ENCODE measurements around the gene STOX1. TPM values are rescaled to one million over a fixed set of nuclear protein-coding genes. Genes with fewer than 3 reads are reported as not detected.

Gene STOX1
- total RNA-seq, 2 donors from 2014 or later: 4.5 to 5.2 TPM

- Histone ChIP-seq H3K27me3 (ENCODE audit: control insufficient read depth, insufficient read depth, low read length, poor library complexity, severe bottlenecking) (no peaks in the 10 kb centered on the region), H3K36me3 (ENCODE audit: control insufficient read depth, insufficient read depth, low read length) (no peaks in the 10 kb centered on the region), H3K9ac (ENCODE audit: extremely low read depth, low read length, poor library complexity, severe bottlenecking) (no peak overlapping the region), H3K4me1 (ENCODE audit: control insufficient read depth, insufficient read depth, low read length) (peaks cover 9% of the 10 kb centered on the region), H3K27ac (ENCODE audit: low read depth, low read length) (peak overlapping the region; percentile 45), H3K9me3 (ENCODE audit: control insufficient read depth, low read length) (no peaks in the 10 kb centered on the region), H3K4me3 (ENCODE audit: low read length) (no peak overlapping the region)
- WGBS, 2 experiments (ENCODE audit: insufficient coverage in 1 of 2, insufficient read length in 1 of 2): 27% methylated on average over 1 of the region's 1 CpG; no CpG with 5 or more reads in 1 of the 2 experiments
- DNase-seq: peak; percentile 58
- H3K4me1 Mint-ChIP-seq: peaks cover 42% of the 10 kb centered on the region
- no peaks in the 10 kb centered on the region for H3K9me3 Mint-ChIP-seq
- H3K27me3 Mint-ChIP-seq (ENCODE audit: insufficient read depth): no peaks in the 10 kb centered on the region
- TF ChIP-seq CTCF (conservative IDR thresholded peaks at IDR 0.05): peak; percentile 28
- H3K36me3 Mint-ChIP-seq (ENCODE audit: low read depth): peaks cover under 1% of the 10 kb centered on the region
- peak overlapping the region; percentile 17 for H3K4me3 Mint-ChIP-seq
- H3K27ac Mint-ChIP-seq: no peak overlapping the region
These were observed 50.3 kb downstream of the STOX1 start for GRCh38 chr10:68877482-68878110.

GRCh38 chr10:68878496-68878895 is 51.2 kb downstream of the STOX1 start:
- Histone ChIP-seq H3K4me1 (ENCODE audit: control insufficient read depth, insufficient read depth, low read length) (peaks cover 9% of the 10 kb centered on the region), H3K36me3 (ENCODE audit: control insufficient read depth, insufficient read depth, low read length) (no peaks in the 10 kb centered on the region), H3K9ac (ENCODE audit: extremely low read depth, low read length, poor library complexity, severe bottlenecking) (no peak overlapping the region), H3K9me3 (ENCODE audit: control insufficient read depth, low read length) (no peaks in the 10 kb centered on the region), H3K4me3 (ENCODE audit: low read length) (peak overlapping the region; percentile 4), H3K27me3 (ENCODE audit: control insufficient read depth, insufficient read depth, low read length, poor library complexity, severe bottlenecking) (no peaks in the 10 kb centered on the region), H3K27ac (ENCODE audit: low read depth, low read length) (no peak overlapping the region)
- H3K4me3 Mint-ChIP-seq: no peak overlapping the region
- no peak for TF ChIP-seq CTCF (conservative IDR thresholded peaks at IDR 0.05)
- no peak for DNase-seq
- H3K27me3 Mint-ChIP-seq (ENCODE audit: insufficient read depth): no peaks in the 10 kb centered on the region
- no peak overlapping the region for H3K27ac Mint-ChIP-seq
- H3K4me1 Mint-ChIP-seq: peaks cover 42% of the 10 kb centered on the region
- peaks cover 3% of the 10 kb centered on the region for H3K36me3 Mint-ChIP-seq (ENCODE audit: low read depth)
- H3K9me3 Mint-ChIP-seq: no peaks in the 10 kb centered on the region

GRCh38 chr10:68879628-68880027 is 52.3 kb downstream of the STOX1 start:
- H3K36me3 Mint-ChIP-seq (ENCODE audit: low read depth): peaks cover 11% of the 10 kb centered on the region
- WGBS, 2 experiments (ENCODE audit: insufficient coverage in 1 of 2, insufficient read length in 1 of 2): 93 to 100% methylated on average over 1 to 2 of the region's 2 CpGs

More at GRCh38 chr10:68879628-68880027, 52.3 kb downstream of the STOX1 start:
- no peak for TF ChIP-seq CTCF (conservative IDR thresholded peaks at IDR 0.05)
- Histone ChIP-seq H3K27ac (ENCODE audit: low read depth, low read length) (no peak overlapping the region), H3K9me3 (ENCODE audit: control insufficient read depth, low read length) (no peaks in the 10 kb centered on the region), H3K27me3 (ENCODE audit: control insufficient read depth, insufficient read depth, low read length, poor library complexity, severe bottlenecking) (no peaks in the 10 kb centered on the region), H3K36me3 (ENCODE audit: control insufficient read depth, insufficient read depth, low read length) (no peaks in the 10 kb centered on the region), H3K9ac (ENCODE audit: extremely low read depth, low read length, poor library complexity, severe bottlenecking) (no peak overlapping the region), H3K4me1 (ENCODE audit: control insufficient read depth, insufficient read depth, low read length) (peaks cover 9% of the 10 kb centered on the region), H3K4me3 (ENCODE audit: low read length) (no peak overlapping the region)
- no peak overlapping the region for H3K27ac Mint-ChIP-seq
- no peaks in the 10 kb centered on the region for H3K9me3 Mint-ChIP-seq
- H3K27me3 Mint-ChIP-seq (ENCODE audit: insufficient read depth): no peaks in the 10 kb centered on the region
- no peak for DNase-seq
- H3K4me3 Mint-ChIP-seq: no peak overlapping the region
- H3K4me1 Mint-ChIP-seq: peaks cover 41% of the 10 kb centered on the region
